Prostate gland (tissue), 2 donors: ENCODE measurements around the gene GADD45G. TPM values are rescaled to one million over a fixed set of nuclear protein-coding genes. Genes with fewer than 3 reads are reported as not detected.

Experiments used
- DNase-seq: peaks from one replicate; pipeline ENCODE4 v3.0.0-alpha.2; 2019; ENCODE audit warnings: low spot score
- H3K27ac ChIP-seq, 2 donors: fragments of 200-600 bp; sonication (generic); 2 replicates each; pipeline ENCODE4 v1.5.1; 2017 to 2019
- H3K27me3 ChIP-seq: fragments of 200-600 bp; sonication (generic); replicated peaks from 2 replicates; pipeline ENCODE4 v1.5.1; 2019; ENCODE audit not compliant: insufficient read depth
- H3K36me3 ChIP-seq, 2 donors: fragments of 200-600 bp; sonication (generic); 1 replicate in 1 of 2; 2 replicates in 1 of 2; pipeline versions ENCODE4 v1.5.1 to v1.8.1; 2017 to 2019
- H3K4me1 ChIP-seq: fragments of 200-600 bp; sonication (generic); replicated peaks from 2 replicates; pipeline ENCODE4 v1.5.1; 2019
- H3K4me3 ChIP-seq, 2 donors: fragments of 200-600 bp; sonication (generic); 2 replicates each; pipeline ENCODE4 v1.5.1; 2017 to 2019
- H3K9me3 ChIP-seq: fragments of 200-600 bp; sonication (generic); 2 replicates; pipeline ENCODE4 v1.5.1; 2017
- CTCF ChIP-seq, 4 experiments: fragments of 200-600 bp in 2 of 4; fragments of 450-650 bp in 2 of 4; sonication (generic) in 2 of 4; IDR thresholded peaks; 1 replicate in 3 of 4; 2 replicates in 1 of 4; pipeline ENCODE4 v1.5.1; 2016 to 2019; ENCODE audit warnings: antibody characterized with exemption in 4 of 4, mild to moderate bottlenecking in 2 of 4, moderate library complexity in 2 of 4
- POLR2A ChIP-seq: fragments of 450-650 bp; IDR thresholded peaks from one replicate; pipeline ENCODE4 v1.6.1; 2016; ENCODE audit warnings: antibody characterized with exemption, mild to moderate bottlenecking
- POLR2AphosphoS5 ChIP-seq: sonication (generic); formaldehyde crosslinking; IDR thresholded peaks from one replicate; pipeline ENCODE4 v1.6.1; 2017; ENCODE audit warnings: antibody characterized with exemption
- WGBS: methylation state at CpG from one replicate; pipeline ENCODE4 v1.1.5; 2018; 5-methylcytosine and 5-hydroxymethylcytosine counted together
- intact Hi-C: fragments of 100-400 bp; cut with DNase I; formaldehyde crosslinking; loops from one replicate; pipeline ENCODE4 v1.14.2; 2022
- total RNA-seq, 2 donors: library from RNA; depleted of rRNA; stranded (reverse); fragments of >200 nt; gene quantifications; one replicate each; pipeline ENCODE4 v1.1.0, GENCODE V29; 2016

The GADD45G gene
- total RNA-seq, 2 donors from 2014 or later: 28.4 to 88.5 TPM

DNA sequence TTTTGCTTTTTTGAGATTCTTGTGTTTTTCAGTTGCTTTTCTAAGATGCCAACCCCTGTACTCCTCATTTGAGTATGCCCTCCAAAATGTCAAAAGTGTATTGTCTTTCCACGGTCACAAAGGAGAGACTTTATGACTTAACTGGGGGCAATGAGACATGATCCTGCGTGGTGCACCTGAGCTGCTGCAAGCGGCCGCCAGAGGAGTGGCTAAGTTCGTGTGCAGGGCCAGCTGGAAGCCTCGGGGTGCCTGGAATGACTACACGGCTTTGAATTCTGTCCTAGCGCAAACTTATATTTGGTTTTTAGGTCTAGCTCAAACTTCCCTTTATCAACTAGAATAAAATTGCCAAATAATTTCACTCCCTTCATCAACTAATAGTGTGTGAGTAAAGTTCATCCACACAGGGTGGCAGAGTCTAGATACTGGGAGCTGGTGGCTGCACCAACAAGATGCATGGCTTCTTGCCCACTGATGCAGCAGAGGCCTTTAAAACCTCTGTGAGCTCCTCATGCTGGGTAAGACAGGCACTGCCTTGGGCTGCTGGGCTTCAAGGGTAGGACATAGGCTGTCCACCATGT lies 4.7 kb downstream of the GADD45G start:
- Histone ChIP-seq H3K9me3 (no peaks in the 10 kb centered on the region), H3K4me3 (no peak overlapping the region), H3K27me3 (no peaks in the 10 kb centered on the region), H3K4me1 (no peaks in the 10 kb centered on the region), H3K36me3 (no peaks in the 10 kb centered on the region), H3K27ac (no peak overlapping the region)
- intact Hi-C loops: loop anchor here (10.0 kb wide), 1 partner anchor 195 kb away; no protein-coding TSS in a partner anchor
- no peak for TF ChIP-seq POLR2AphosphoS5
- TF ChIP-seq CTCF (IDR thresholded peaks at IDR 0.05): no peak
- no peak for TF ChIP-seq POLR2A
- no peak for DNase-seq
- 85% methylated on average over 8 of the region's 8 CpGs for WGBS

- intact Hi-C loops: no loop called here
- no peak for DNase-seq
- Histone ChIP-seq H3K36me3 (no peaks in the 10 kb centered on the region), H3K9me3 (no peaks in the 10 kb centered on the region), H3K27me3 (no peaks in the 10 kb centered on the region), H3K4me3 (no peak overlapping the region), H3K27ac (no peak overlapping the region), H3K4me1 (no peaks in the 10 kb centered on the region)
- no peak for TF ChIP-seq POLR2A
- TF ChIP-seq CTCF (IDR thresholded peaks at IDR 0.05): no peak
- TF ChIP-seq POLR2AphosphoS5: no peak
- WGBS: 83% methylated on average over 7 of the region's 7 CpGs
Measured at GRCh38 chr9:89610391-89610925, 5.6 kb downstream of the GADD45G start.

- Histone ChIP-seq H3K36me3 (no peaks in the 10 kb centered on the region), H3K27me3 (no peaks in the 10 kb centered on the region), H3K9me3 (no peaks in the 10 kb centered on the region), H3K4me1 (no peaks in the 10 kb centered on the region), H3K4me3 (no peak overlapping the region), H3K27ac (no peak overlapping the region)
- intact Hi-C loops: no loop called here
- 95% methylated on average over 5 of the region's 5 CpGs for WGBS
- TF ChIP-seq POLR2A: no peak
- TF ChIP-seq POLR2AphosphoS5: no peak
- no peak for TF ChIP-seq CTCF (IDR thresholded peaks at IDR 0.05)
- no peak for DNase-seq
Measured at GRCh38 chr9:89611425-89611824, 6.6 kb downstream of the GADD45G start.

- DNase-seq: no peak
- Histone ChIP-seq H3K4me1 (no peaks in the 10 kb centered on the region), H3K4me3 (no peak overlapping the region), H3K36me3 (no peaks in the 10 kb centered on the region), H3K27me3 (no peaks in the 10 kb centered on the region), H3K9me3 (no peaks in the 10 kb centered on the region), H3K27ac (no peak overlapping the region)
- 96% methylated on average over 17 of the region's 17 CpGs for WGBS
- intact Hi-C loops: no loop called here
- TF ChIP-seq POLR2A (no peak), CTCF (IDR thresholded peaks at IDR 0.05) (no peak), POLR2AphosphoS5 (no peak)
Measured at GRCh38 chr9:89612566-89613278, 7.9 kb downstream of the GADD45G start.
